SK-N-SH treated with all-trans-retinoic acid at 6 μM for 48 hours (cell line): ENCODE measurements around the gene STIMATE.

ENCODE experiments used
- ATAC-seq: fragments of 200-7000 bp; cut with Tn5 transposase; 3 replicates; pipeline ENCODE4 v1.9.1; 2020; ENCODE audit warnings: mild to moderate bottlenecking, moderate library complexity
- ARNTL ChIP-seq: fragments of 450-650 bp; formaldehyde crosslinking; IDR thresholded peaks from 2 replicates; pipeline ENCODE4 v1.5.0; 2020; ENCODE audit warnings: low read depth, mild to moderate bottlenecking, moderate library complexity, borderline replicate concordance
- BACH2 ChIP-seq: fragments of 250-450 bp; sonication (Bioruptor Pico); IDR thresholded peaks from 2 replicates; pipeline ENCODE4 v1.9.0; 2021; ENCODE audit warnings: mild to moderate bottlenecking, borderline replicate concordance
- ESRRG ChIP-seq: fragments of 250-450 bp; sonication (Bioruptor Pico); IDR thresholded peaks from 2 replicates; pipeline ENCODE4 v1.6.1; 2021; ENCODE audit warnings: mild to moderate bottlenecking
- GLIS3 ChIP-seq: fragments of 250-450 bp; sonication (Bioruptor Pico); IDR thresholded peaks from 2 replicates; pipeline ENCODE4 v1.5.0; 2020; ENCODE audit warnings: mild to moderate bottlenecking, moderate library complexity
- OSR1 ChIP-seq: fragments of 250-450 bp; sonication (Bioruptor Pico); IDR thresholded peaks from 2 replicates; pipeline ENCODE4 v1.8.0; 2022; ENCODE audit warnings: moderate library complexity, mild to moderate bottlenecking, inconsistent platforms
- PPARA ChIP-seq: fragments of 250-450 bp; sonication (Bioruptor Pico); IDR thresholded peaks from 2 replicates; pipeline ENCODE4 v1.5.0; 2020; ENCODE audit warnings: mild to moderate bottlenecking, borderline replicate concordance
- SNAI2 ChIP-seq: fragments of 250-450 bp; sonication (Bioruptor Pico); IDR thresholded peaks from 2 replicates; pipeline ENCODE4 v1.5.0; 2020; ENCODE audit warnings: mild to moderate bottlenecking, moderate library complexity
- TOX ChIP-seq: fragments of 250-450 bp; sonication (Bioruptor Pico); IDR thresholded peaks from 2 replicates; pipeline ENCODE4 v1.8.0; 2021; ENCODE audit warnings: mild to moderate bottlenecking, moderate library complexity, borderline replicate concordance
- ZC3H10 ChIP-seq: fragments of 250-450 bp; sonication (Bioruptor Pico); IDR thresholded peaks from 2 replicates; pipeline ENCODE4 v1.5.1; 2021; ENCODE audit warnings: mild to moderate bottlenecking, moderate library complexity
- ZFP3 ChIP-seq: fragments of 250-450 bp; sonication (Bioruptor Pico); IDR thresholded peaks from 2 replicates; pipeline ENCODE4 v1.5.0; 2020; ENCODE audit warnings: mild to moderate bottlenecking, moderate library complexity
- ZFP30 ChIP-seq: fragments of 450-650 bp; formaldehyde crosslinking; IDR thresholded peaks from 2 replicates; pipeline ENCODE4 v1.5.0; 2022; ENCODE audit warnings: mild to moderate bottlenecking, moderate library complexity
- ZNF565 ChIP-seq: fragments of 450-650 bp; formaldehyde crosslinking; conservative IDR thresholded peaks from 2 replicates; pipeline ENCODE4 v1.5.0; 2020; ENCODE audit warnings: low read depth, mild to moderate bottlenecking, moderate library complexity
- ZNF70 ChIP-seq: fragments of 450-650 bp; formaldehyde crosslinking; IDR thresholded peaks from 2 replicates; pipeline ENCODE4 v1.5.0; 2020; ENCODE audit warnings: mild to moderate bottlenecking, moderate library complexity
- TF ChIP-seq, protein P1 (sequence below): fragments of 250-450 bp; sonication (Bioruptor Pico); IDR thresholded peaks from 2 replicates; pipeline ENCODE4 v1.5.1; 2020; ENCODE audit warnings: low read depth, mild to moderate bottlenecking, moderate library complexity
- TF ChIP-seq, protein P2 (sequence below): fragments of 250-450 bp; sonication (Bioruptor Pico); IDR thresholded peaks from 2 replicates; pipeline ENCODE4 v1.8.0; 2021; ENCODE audit warnings: low read depth, mild to moderate bottlenecking, moderate library complexity, borderline replicate concordance
- TF ChIP-seq, protein P3 (sequence below): fragments of 250-450 bp; sonication (Bioruptor Pico); IDR thresholded peaks from 2 replicates; pipeline ENCODE4 v1.5.1; 2021; ENCODE audit warnings: mild to moderate bottlenecking, moderate library complexity
- TF ChIP-seq, protein P4 (sequence below): fragments of 250-450 bp; sonication (Bioruptor Pico); IDR thresholded peaks from 2 replicates; pipeline ENCODE4 v1.5.0; 2020; ENCODE audit warnings: mild to moderate bottlenecking, moderate library complexity
- TF ChIP-seq, protein P5 (sequence below): fragments of 250-450 bp; sonication (Bioruptor Pico); IDR thresholded peaks from 2 replicates; pipeline ENCODE4 v1.8.0; 2020; ENCODE audit warnings: mild to moderate bottlenecking, moderate library complexity, borderline replicate concordance

The STIMATE gene

DNA sequence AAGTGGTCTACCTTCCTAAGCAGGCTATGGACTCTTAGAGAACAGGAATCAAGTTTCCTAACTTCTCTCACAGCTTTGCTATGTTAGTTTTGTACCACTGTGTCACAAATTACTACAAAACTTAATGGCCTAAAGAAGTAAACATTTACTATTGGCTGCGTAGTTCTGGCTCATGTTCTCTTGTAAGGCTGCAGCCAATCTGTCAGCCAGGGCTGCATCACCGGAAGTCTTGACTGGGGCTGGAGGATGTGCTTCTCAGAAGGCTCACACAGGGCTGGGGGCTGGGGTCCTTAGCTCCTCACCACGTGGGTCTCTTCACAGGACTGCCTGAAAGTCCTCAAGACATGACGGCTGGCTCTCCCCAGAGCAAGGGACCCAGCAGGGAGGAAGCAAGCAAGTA is 15.5 kb downstream of the STIMATE start:
- no peak for ATAC-seq

DNA sequence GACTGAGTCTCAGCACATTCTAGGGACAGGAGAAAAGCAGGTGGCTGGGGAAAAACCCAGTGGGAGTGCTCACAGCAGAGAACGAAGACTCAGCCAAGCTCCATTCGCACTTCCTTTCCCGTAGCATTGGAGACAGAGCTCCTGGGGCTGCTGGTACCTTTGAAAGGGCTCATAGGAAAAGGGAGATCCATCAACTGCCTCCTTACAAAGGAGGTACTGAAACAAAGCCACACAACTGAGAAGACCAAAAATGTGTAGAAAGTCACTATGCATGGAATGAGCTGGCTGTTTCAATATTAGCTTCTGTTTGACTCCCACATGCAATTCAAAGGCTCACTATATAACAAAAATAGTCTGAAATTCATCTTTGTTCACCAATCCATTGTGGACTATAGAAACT is 16.9 kb downstream of the STIMATE start:
- no peak for ATAC-seq
- TF ChIP-seq ZFP30 (CRISPR knock-in tag), result no peak
- TF ChIP-seq, protein P1, sequence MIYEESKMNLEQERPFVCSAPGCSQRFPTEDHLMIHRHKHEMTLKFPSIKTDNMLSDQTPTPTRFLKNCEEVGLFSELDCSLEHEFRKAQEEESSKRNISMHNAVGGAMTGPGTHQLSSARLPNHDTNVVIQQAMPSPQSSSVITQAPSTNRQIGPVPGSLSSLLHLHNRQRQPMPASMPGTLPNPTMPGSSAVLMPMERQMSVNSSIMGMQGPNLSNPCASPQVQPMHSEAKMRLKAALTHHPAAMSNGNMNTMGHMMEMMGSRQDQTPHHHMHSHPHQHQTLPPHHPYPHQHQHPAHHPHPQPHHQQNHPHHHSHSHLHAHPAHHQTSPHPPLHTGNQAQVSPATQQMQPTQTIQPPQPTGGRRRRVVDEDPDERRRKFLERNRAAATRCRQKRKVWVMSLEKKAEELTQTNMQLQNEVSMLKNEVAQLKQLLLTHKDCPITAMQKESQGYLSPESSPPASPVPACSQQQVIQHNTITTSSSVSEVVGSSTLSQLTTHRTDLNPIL (CRISPR knock-in tag), result no peak

More for the DNA sequence above, 15.5 kb downstream of the STIMATE start:
- TF ChIP-seq ESRRG (CRISPR knock-in tag) (no peak), ZFP3 (CRISPR knock-in tag) (no peak), ZNF70 (no peak), TOX (CRISPR knock-in tag) (no peak), ZNF565 (CRISPR knock-in tag) (no peak)
- TF ChIP-seq, protein P2, sequence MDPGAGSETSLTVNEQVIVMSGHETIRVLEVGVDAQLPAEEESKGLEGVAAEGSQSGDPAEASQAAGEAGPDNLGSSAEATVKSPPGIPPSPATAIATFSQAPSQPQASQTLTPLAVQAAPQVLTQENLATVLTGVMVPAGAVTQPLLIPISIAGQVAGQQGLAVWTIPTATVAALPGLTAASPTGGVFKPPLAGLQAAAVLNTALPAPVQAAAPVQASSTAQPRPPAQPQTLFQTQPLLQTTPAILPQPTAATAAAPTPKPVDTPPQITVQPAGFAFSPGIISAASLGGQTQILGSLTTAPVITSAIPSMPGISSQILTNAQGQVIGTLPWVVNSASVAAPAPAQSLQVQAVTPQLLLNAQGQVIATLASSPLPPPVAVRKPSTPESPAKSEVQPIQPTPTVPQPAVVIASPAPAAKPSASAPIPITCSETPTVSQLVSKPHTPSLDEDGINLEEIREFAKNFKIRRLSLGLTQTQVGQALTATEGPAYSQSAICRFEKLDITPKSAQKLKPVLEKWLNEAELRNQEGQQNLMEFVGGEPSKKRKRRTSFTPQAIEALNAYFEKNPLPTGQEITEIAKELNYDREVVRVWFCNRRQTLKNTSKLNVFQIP, result no peak
- TF ChIP-seq, protein P3, sequence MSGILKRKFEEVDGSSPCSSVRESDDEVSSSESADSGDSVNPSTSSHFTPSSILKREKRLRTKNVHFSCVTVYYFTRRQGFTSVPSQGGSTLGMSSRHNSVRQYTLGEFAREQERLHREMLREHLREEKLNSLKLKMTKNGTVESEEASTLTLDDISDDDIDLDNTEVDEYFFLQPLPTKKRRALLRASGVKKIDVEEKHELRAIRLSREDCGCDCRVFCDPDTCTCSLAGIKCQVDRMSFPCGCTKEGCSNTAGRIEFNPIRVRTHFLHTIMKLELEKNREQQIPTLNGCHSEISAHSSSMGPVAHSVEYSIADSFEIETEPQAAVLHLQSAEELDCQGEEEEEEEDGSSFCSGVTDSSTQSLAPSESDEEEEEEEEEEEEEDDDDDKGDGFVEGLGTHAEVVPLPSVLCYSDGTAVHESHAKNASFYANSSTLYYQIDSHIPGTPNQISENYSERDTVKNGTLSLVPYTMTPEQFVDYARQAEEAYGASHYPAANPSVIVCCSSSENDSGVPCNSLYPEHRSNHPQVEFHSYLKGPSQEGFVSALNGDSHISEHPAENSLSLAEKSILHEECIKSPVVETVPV (CRISPR knock-in tag), result no peak

DNA sequence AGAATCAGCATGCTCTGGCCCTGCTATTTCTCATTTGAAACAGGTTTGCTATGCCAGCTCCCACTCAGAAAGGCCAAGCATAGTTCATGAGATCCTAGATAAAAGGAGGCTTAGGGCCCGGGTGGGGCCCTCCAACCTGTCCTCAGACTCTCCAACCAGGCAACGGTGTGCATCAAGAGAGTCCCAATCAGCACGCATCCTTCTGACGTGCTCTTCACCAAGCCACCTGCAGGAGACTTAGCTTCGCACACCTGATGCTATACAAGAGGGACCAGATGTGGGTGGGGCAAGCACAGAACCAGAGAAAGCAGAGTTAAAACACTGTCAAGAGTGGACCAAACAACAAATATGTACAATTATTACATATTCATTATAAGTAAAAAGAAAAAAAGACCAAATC is 17.3 kb downstream of the STIMATE start:
- TF ChIP-seq ZFP3 (CRISPR knock-in tag) (no peak), TOX (CRISPR knock-in tag) (no peak), BACH2 (CRISPR knock-in tag) (no peak), ESRRG (CRISPR knock-in tag) (no peak), ZNF565 (CRISPR knock-in tag) (no peak), PPARA (CRISPR knock-in tag) (no peak), GLIS3 (no peak), OSR1 (no peak), SNAI2 (CRISPR knock-in tag) (no peak), ARNTL (CRISPR knock-in tag) (no peak), ZFP30 (CRISPR knock-in tag) (no peak), ZC3H10 (no peak)
- TF ChIP-seq, protein P4, sequence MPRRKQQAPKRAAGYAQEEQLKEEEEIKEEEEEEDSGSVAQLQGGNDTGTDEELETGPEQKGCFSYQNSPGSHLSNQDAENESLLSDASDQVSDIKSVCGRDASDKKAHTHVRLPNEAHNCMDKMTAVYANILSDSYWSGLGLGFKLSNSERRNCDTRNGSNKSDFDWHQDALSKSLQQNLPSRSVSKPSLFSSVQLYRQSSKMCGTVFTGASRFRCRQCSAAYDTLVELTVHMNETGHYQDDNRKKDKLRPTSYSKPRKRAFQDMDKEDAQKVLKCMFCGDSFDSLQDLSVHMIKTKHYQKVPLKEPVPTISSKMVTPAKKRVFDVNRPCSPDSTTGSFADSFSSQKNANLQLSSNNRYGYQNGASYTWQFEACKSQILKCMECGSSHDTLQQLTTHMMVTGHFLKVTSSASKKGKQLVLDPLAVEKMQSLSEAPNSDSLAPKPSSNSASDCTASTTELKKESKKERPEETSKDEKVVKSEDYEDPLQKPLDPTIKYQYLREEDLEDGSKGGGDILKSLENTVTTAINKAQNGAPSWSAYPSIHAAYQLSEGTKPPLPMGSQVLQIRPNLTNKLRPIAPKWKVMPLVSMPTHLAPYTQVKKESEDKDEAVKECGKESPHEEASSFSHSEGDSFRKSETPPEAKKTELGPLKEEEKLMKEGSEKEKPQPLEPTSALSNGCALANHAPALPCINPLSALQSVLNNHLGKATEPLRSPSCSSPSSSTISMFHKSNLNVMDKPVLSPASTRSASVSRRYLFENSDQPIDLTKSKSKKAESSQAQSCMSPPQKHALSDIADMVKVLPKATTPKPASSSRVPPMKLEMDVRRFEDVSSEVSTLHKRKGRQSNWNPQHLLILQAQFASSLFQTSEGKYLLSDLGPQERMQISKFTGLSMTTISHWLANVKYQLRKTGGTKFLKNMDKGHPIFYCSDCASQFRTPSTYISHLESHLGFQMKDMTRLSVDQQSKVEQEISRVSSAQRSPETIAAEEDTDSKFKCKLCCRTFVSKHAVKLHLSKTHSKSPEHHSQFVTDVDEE (CRISPR knock-in tag), result no peak
- TF ChIP-seq, protein P5, sequence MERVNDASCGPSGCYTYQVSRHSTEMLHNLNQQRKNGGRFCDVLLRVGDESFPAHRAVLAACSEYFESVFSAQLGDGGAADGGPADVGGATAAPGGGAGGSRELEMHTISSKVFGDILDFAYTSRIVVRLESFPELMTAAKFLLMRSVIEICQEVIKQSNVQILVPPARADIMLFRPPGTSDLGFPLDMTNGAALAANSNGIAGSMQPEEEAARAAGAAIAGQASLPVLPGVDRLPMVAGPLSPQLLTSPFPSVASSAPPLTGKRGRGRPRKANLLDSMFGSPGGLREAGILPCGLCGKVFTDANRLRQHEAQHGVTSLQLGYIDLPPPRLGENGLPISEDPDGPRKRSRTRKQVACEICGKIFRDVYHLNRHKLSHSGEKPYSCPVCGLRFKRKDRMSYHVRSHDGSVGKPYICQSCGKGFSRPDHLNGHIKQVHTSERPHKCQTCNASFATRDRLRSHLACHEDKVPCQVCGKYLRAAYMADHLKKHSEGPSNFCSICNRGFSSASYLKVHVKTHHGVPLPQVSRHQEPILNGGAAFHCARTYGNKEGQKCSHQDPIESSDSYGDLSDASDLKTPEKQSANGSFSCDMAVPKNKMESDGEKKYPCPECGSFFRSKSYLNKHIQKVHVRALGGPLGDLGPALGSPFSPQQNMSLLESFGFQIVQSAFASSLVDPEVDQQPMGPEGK (CRISPR knock-in tag), result no peak
- TF ChIP-seq, protein P2, result no peak
- TF ChIP-seq, protein P1 (CRISPR knock-in tag), result no peak
- no peak for ATAC-seq
